ENCODE results near the gene KIAA0232.

Gene KIAA0232

GRCh38 chr4:6847178-6847577 is 64.7 kb downstream of the KIAA0232 start:
- no peak for DNase-seq (ENCODE audit: low read depth)

GRCh38 chr4:6848717-6849305 is 66.3 kb downstream of the KIAA0232 start:
- no peak for DNase-seq (ENCODE audit: low read depth)

GRCh38 chr4:6849691-6850090 is 67.2 kb downstream of the KIAA0232 start:
- no peak for DNase-seq (ENCODE audit: low read depth)

GRCh38 chr4:6851431-6851830 is 68.9 kb downstream of the KIAA0232 start:
- no peak for DNase-seq (ENCODE audit: low read depth)

GRCh38 chr4:6851962-6852361 is 69.4 kb downstream of the KIAA0232 start:
- no peak for DNase-seq (ENCODE audit: low read depth)

GRCh38 chr4:6852582-6852981 is 70.1 kb downstream of the KIAA0232 start:
- no peak for DNase-seq (ENCODE audit: low read depth)

- DNase-seq (ENCODE audit: low read depth), result no peak
These were observed 71.7 kb downstream of the KIAA0232 start for GRCh38 chr4:6854098-6854744.

GRCh38 chr4:6855692-6856297 is 73.3 kb downstream of the KIAA0232 start:
- DNase-seq (ENCODE audit: low read depth), result peak; percentile 70

- DNase-seq (ENCODE audit: low read depth), result no peak
These were observed 73.9 kb downstream of the KIAA0232 start for GRCh38 chr4:6856391-6856790.

GRCh38 chr4:6857009-6857882 is 74.7 kb downstream of the KIAA0232 start:
- no peak for DNase-seq (ENCODE audit: low read depth)

- DNase-seq (ENCODE audit: low read depth), result no peak
These were observed 76.5 kb downstream of the KIAA0232 start for GRCh38 chr4:6858997-6859396.

GRCh38 chr4:6859543-6859942 is 77.0 kb downstream of the KIAA0232 start:
- no peak for DNase-seq (ENCODE audit: low read depth)

GRCh38 chr4:6868386-6868785 is 85.9 kb downstream of the KIAA0232 start:
- no peak for DNase-seq (ENCODE audit: low read depth)

GRCh38 chr4:6869944-6870343 is 87.4 kb downstream of the KIAA0232 start:
- DNase-seq (ENCODE audit: low read depth), result no peak

GRCh38 chr4:6873291-6873690 is 90.8 kb downstream of the KIAA0232 start:
- no peak for DNase-seq (ENCODE audit: low read depth)

GRCh38 chr4:6873792-6874461 is 91.4 kb downstream of the KIAA0232 start:
- no peak for DNase-seq (ENCODE audit: low read depth)

- no peak for DNase-seq (ENCODE audit: low read depth)
These were observed 92.5 kb downstream of the KIAA0232 start for GRCh38 chr4:6874981-6875380.

- no peak for DNase-seq (ENCODE audit: low read depth)
These were observed 92.9 kb downstream of the KIAA0232 start for GRCh38 chr4:6875431-6875831.

- DNase-seq (ENCODE audit: low read depth), result no peak
These were observed 93.9 kb downstream of the KIAA0232 start for GRCh38 chr4:6876440-6876839.

- DNase-seq (ENCODE audit: low read depth), result no peak
These were observed 94.5 kb downstream of the KIAA0232 start for GRCh38 chr4:6877067-6877466.

GRCh38 chr4:6878451-6879059 is 96.0 kb downstream of the KIAA0232 start:
- DNase-seq (ENCODE audit: low read depth), result no peak

- DNase-seq (ENCODE audit: low read depth), result no peak
These were observed 98.2 kb downstream of the KIAA0232 start for GRCh38 chr4:6880691-6881090.
